ENCODE data around the gene NEDD4L. TPM values are rescaled to one million over a fixed set of nuclear protein-coding genes. Genes with fewer than 3 reads are reported as not detected.

The NEDD4L gene
- total and polyA plus RNA-seq, 4 donors, result 10.2 to 20.3 (median 13.2) TPM

DNA sequence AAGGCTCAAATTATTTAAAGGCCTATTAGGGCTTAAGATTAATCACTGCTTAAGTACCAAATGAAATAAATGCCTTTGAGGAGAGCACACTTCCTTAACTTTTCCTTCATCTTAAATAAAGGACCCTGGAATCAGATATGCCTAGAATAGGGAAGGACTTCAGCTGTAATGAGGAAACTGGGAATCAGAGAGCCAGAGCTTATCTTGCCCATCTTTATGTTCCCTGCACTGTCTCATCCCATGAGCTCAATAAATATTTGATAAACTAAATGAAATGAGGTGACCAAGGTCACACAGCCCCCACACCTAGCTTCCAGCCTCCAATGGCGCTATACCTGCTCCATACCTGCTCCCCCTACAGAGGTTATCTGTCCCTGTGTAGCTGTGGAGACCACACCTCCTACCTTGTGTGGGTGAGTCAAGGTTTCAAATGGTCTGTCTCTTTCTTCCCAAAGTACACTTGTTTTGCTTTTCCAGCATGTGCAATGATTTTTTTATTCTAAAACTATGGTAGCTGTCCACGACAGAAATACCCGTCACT, 23.4 kb upstream of the NEDD4L start (continued):
- TF ChIP-seq CTCF (IDR thresholded peaks at IDR 0.05; ENCODE audit: low read depth, low read length, missing input control), result no peak
- no peak for TF ChIP-seq MAX (IDR thresholded peaks at IDR 0.05)
- no peak for TF ChIP-seq NR2F2 (IDR thresholded peaks at IDR 0.05)
- no peak for TF ChIP-seq GABPA (IDR thresholded peaks at IDR 0.05 in 1 of 2, conservative IDR thresholded peaks at IDR 0.05 in 1 of 2)
- no peak for TF ChIP-seq EGR1 (IDR thresholded peaks at IDR 0.05; ENCODE audit: low read depth in 2 of 2)
- TF ChIP-seq SP1 (IDR thresholded peaks at IDR 0.05), result no peak
- no peak for TF ChIP-seq HNF4G (IDR thresholded peaks at IDR 0.05)
- no peak for TF ChIP-seq FOXA2 (IDR thresholded peaks at IDR 0.05)

GRCh38 chr18:58021504-58021903, 22.5 kb upstream of the NEDD4L start:
- Histone ChIP-seq H3K9ac (ENCODE audit: low read depth in 1 of 2, low read length in 2 of 2) (no peak overlapping the region), H3K9me3 (ENCODE audit: control insufficient read depth in 4 of 4, low read length in 3 of 4) (no peaks in the 10 kb centered on the region), H3K4me3 (ENCODE audit: low read depth in 1 of 3, low read length in 3 of 3) (no peak overlapping the region), H3K36me3 (ENCODE audit: control insufficient read depth in 4 of 4, insufficient read depth in 3 of 4, low read depth in 1 of 4, low read length in 3 of 4) (no peaks in the 10 kb centered on the region), H3K4me1 (ENCODE audit: control insufficient read depth in 4 of 4, insufficient read depth in 4 of 4, low read length in 3 of 4) (no peaks in the 10 kb centered on the region), H3K27ac (ENCODE audit: low read depth in 1 of 2, low read length in 2 of 2) (no peak overlapping the region), H3K27me3 (ENCODE audit: control insufficient read depth in 4 of 4, insufficient read depth in 4 of 4, low read length in 3 of 4) (no peaks in the 10 kb centered on the region)
- 96% methylated on average over 4 of the region's 4 CpGs for WGBS
- TF ChIP-seq GABPA (IDR thresholded peaks at IDR 0.05 in 1 of 2, conservative IDR thresholded peaks at IDR 0.05 in 1 of 2), result no peak
- no peak for TF ChIP-seq TAF1 (conservative IDR thresholded peaks at IDR 0.05)
- TF ChIP-seq, protein P1, sequence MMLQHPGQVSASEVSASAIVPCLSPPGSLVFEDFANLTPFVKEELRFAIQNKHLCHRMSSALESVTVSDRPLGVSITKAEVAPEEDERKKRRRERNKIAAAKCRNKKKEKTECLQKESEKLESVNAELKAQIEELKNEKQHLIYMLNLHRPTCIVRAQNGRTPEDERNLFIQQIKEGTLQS (IDR thresholded peaks at IDR 0.05), result no peak
- TF ChIP-seq FOXA2 (IDR thresholded peaks at IDR 0.05), result no peak
- no peak for TF ChIP-seq HNF4G (IDR thresholded peaks at IDR 0.05)
- DNase-seq (ENCODE audit: low spot score), result no peak

DNA sequence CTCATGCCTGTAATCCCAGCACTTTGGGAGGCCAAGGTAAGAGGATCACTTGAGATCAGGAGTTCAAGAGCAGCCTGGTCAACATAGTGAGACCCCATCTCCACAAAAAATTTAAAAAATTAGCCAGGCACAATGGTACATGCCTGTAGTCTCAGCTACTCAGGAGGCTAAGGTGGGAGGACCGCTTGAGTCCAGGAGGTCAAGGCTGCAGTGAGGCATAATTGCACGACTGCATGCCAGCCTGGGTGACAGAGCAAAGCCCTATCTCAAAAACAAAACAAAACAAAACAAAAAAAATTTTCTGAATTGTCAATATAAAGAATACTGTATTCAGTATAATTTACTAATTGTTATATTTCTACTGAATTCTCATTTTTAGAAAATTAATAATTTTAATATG, 20.9 kb upstream of the NEDD4L start:
- no peaks in the 10 kb centered on the region for H3K9me3 ChIP-seq (ENCODE audit: control insufficient read depth in 4 of 4, low read length in 3 of 4)
- no peaks in the 10 kb centered on the region for H3K27me3 ChIP-seq (ENCODE audit: control insufficient read depth in 4 of 4, insufficient read depth in 4 of 4, low read length in 3 of 4)
- H3K4me1 ChIP-seq (ENCODE audit: control insufficient read depth in 4 of 4, insufficient read depth in 4 of 4, low read length in 3 of 4), result no peaks in the 10 kb centered on the region
- H3K36me3 ChIP-seq (ENCODE audit: control insufficient read depth in 4 of 4, insufficient read depth in 3 of 4, low read depth in 1 of 4, low read length in 3 of 4), result no peaks in the 10 kb centered on the region
- TF ChIP-seq CTCF (IDR thresholded peaks at IDR 0.05; ENCODE audit: low read depth, low read length, missing input control) (no peak), HNF4A (conservative IDR thresholded peaks at IDR 0.05) (no peak), SP1 (IDR thresholded peaks at IDR 0.05) (no peak), ZBTB33 (IDR thresholded peaks at IDR 0.05) (no peak), EGR1 (IDR thresholded peaks at IDR 0.05; ENCODE audit: low read depth in 2 of 2) (no peak), NR2F2 (IDR thresholded peaks at IDR 0.05) (no peak), HNF4G (IDR thresholded peaks at IDR 0.05) (no peak), YY1 (IDR thresholded peaks at IDR 0.05) (no peak), FOXA2 (IDR thresholded peaks at IDR 0.05) (no peak), RXRA (IDR thresholded peaks at IDR 0.05) (no peak), MAX (IDR thresholded peaks at IDR 0.05) (no peak), GABPA (IDR thresholded peaks at IDR 0.05 in 1 of 2, conservative IDR thresholded peaks at IDR 0.05 in 1 of 2) (no peak), JUND (IDR thresholded peaks at IDR 0.05) (no peak), RAD21 (IDR thresholded peaks at IDR 0.05) (no peak), FOXA1 (IDR thresholded peaks at IDR 0.05) (no peak), TAF1 (conservative IDR thresholded peaks at IDR 0.05) (no peak)
- TF ChIP-seq, protein P2, sequence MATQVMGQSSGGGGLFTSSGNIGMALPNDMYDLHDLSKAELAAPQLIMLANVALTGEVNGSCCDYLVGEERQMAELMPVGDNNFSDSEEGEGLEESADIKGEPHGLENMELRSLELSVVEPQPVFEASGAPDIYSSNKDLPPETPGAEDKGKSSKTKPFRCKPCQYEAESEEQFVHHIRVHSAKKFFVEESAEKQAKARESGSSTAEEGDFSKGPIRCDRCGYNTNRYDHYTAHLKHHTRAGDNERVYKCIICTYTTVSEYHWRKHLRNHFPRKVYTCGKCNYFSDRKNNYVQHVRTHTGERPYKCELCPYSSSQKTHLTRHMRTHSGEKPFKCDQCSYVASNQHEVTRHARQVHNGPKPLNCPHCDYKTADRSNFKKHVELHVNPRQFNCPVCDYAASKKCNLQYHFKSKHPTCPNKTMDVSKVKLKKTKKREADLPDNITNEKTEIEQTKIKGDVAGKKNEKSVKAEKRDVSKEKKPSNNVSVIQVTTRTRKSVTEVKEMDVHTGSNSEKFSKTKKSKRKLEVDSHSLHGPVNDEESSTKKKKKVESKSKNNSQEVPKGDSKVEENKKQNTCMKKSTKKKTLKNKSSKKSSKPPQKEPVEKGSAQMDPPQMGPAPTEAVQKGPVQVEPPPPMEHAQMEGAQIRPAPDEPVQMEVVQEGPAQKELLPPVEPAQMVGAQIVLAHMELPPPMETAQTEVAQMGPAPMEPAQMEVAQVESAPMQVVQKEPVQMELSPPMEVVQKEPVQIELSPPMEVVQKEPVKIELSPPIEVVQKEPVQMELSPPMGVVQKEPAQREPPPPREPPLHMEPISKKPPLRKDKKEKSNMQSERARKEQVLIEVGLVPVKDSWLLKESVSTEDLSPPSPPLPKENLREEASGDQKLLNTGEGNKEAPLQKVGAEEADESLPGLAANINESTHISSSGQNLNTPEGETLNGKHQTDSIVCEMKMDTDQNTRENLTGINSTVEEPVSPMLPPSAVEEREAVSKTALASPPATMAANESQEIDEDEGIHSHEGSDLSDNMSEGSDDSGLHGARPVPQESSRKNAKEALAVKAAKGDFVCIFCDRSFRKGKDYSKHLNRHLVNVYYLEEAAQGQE (IDR thresholded peaks at IDR 0.05), result no peak
- TF ChIP-seq, protein P1 (IDR thresholded peaks at IDR 0.05), result no peak
- DNase-seq (ENCODE audit: low spot score), result no peak
- no peak overlapping the region for H3K4me3 ChIP-seq (ENCODE audit: low read depth in 1 of 3, low read length in 3 of 3)
- no peak overlapping the region for H3K27ac ChIP-seq (ENCODE audit: low read depth in 1 of 2, low read length in 2 of 2)
- H3K9ac ChIP-seq (ENCODE audit: low read depth in 1 of 2, low read length in 2 of 2), result no peak overlapping the region
- 89% methylated on average over 2 of the region's 2 CpGs for WGBS

Measured in liver (tissue), 9 donors.